IMR-90 (cell line): ENCODE results near the gene PXN. TPM values are rescaled to one million over a fixed set of nuclear protein-coding genes. Genes with fewer than 3 reads are reported as not detected.

Source experiments
- ATAC-seq: fragments of 200-7000 bp; cut with Tn5 transposase; 2 replicates; pipeline ENCODE4 v1.9.1; 2020; ENCODE audit warnings: low read depth, mild to moderate bottlenecking, moderate library complexity
- BruUV-seq: library from RNA; stranded (reverse); fragments of 400-500 nt; replicated peaks from 2 replicates; lab custom pipeline; 2021; lab: Mats Ljungman, UMichigan
- CTCF ChIA-PET: fragments of 300-600 bp; formaldehyde crosslinking; extraction: SDS; loops from one replicate; lab custom pipeline; 2021; ENCODE audit warnings: antibody characterized with exemption; lab: Yijun Ruan, JAX
- POLR2A ChIA-PET: fragments of 300-600 bp; sonication (Branson Sonifier 250); formaldehyde crosslinking; loops from one replicate; lab custom pipeline; 2022; ENCODE audit warnings: antibody characterized with exemption; ENCODE audit not compliant: unreplicated experiment; lab: Charles Lee
- DNase-seq: peaks from one replicate; pipeline ENCODE4 v3.0.0; 2013
- H2AFZ ChIP-seq: replicated peaks from 2 replicates; pipeline ENCODE3; 2013; ENCODE audit warnings: low read length, mild to moderate bottlenecking; ENCODE audit not compliant: poor library complexity
- H2AK5ac ChIP-seq: 2 replicates; pipeline ENCODE4 v1.6.1; 2013; ENCODE audit warnings: low read depth, low read length, inconsistent platforms
- H2AK9ac ChIP-seq: replicated peaks from 2 replicates; pipeline ENCODE3; 2013; ENCODE audit warnings: mild to moderate bottlenecking, low read depth, low read length, moderate library complexity; ENCODE audit not compliant: poor library complexity
- H2BK120ac ChIP-seq: 2 replicates; pipeline ENCODE4 v1.6.1; 2013; ENCODE audit warnings: low read depth, low read length, inconsistent platforms
- H2BK15ac ChIP-seq: 3 replicates; pipeline ENCODE4 v1.6.1; 2013; ENCODE audit warnings: low read depth, low read length, inconsistent platforms
- H2BK20ac ChIP-seq: 2 replicates; pipeline ENCODE4 v1.6.1; 2013; ENCODE audit warnings: low read depth, mild to moderate bottlenecking, inconsistent platforms, low read length, moderate library complexity
- H2BK5ac ChIP-seq: 2 replicates; pipeline ENCODE4 v1.6.1; 2013; ENCODE audit warnings: mild to moderate bottlenecking, low read depth, low read length, inconsistent platforms; ENCODE audit not compliant: poor library complexity, severe bottlenecking
- H3K14ac ChIP-seq: replicated peaks from 2 replicates; pipeline ENCODE4 v1.6.1; 2013; ENCODE audit warnings: low read depth, low read length, inconsistent platforms
- H3K18ac ChIP-seq: 2 replicates; pipeline ENCODE4 v1.6.1; 2013; ENCODE audit warnings: low read depth, low read length, control low read depth
- H3K23ac ChIP-seq: 2 replicates; pipeline ENCODE4 v1.6.1; 2013; ENCODE audit warnings: low read depth, low read length, inconsistent platforms
- H3K27ac ChIP-seq: 2 replicates; pipeline ENCODE4 v1.5.1; 2013; ENCODE audit warnings: mild to moderate bottlenecking, control low read depth, low read length; ENCODE audit not compliant: insufficient read depth
- H3K27me3 ChIP-seq: 2 replicates; pipeline ENCODE4 v1.6.1; 2013; ENCODE audit warnings: low read length; ENCODE audit not compliant: control insufficient read depth, insufficient read depth
- H3K36me3 ChIP-seq: 2 replicates; pipeline ENCODE4 v1.6.1; 2013; ENCODE audit warnings: low read length, mixed read lengths; ENCODE audit not compliant: control insufficient read depth, insufficient read depth
- H3K4ac ChIP-seq: 2 replicates; pipeline ENCODE4 v1.6.1; 2013; ENCODE audit warnings: low read depth, low read length, inconsistent platforms
- H3K4me1 ChIP-seq: 2 replicates; pipeline ENCODE4 v1.6.1; 2013; ENCODE audit warnings: low read length, mixed read lengths; ENCODE audit not compliant: control insufficient read depth, insufficient read depth
- H3K4me2 ChIP-seq: 2 replicates; pipeline ENCODE4 v1.6.1; 2013; ENCODE audit warnings: low read depth, mild to moderate bottlenecking, control low read depth, low read length, moderate library complexity
- H3K4me3 ChIP-seq: 2 replicates; pipeline ENCODE4 v1.5.1; 2013; ENCODE audit warnings: low read depth, mild to moderate bottlenecking, control low read depth, low read length, moderate library complexity; ENCODE audit not compliant: insufficient read depth
- H3K56ac ChIP-seq: 2 replicates; pipeline ENCODE4 v1.6.1; 2013; ENCODE audit warnings: low read length, inconsistent platforms; ENCODE audit not compliant: insufficient read depth; ENCODE audit errors: extremely low read depth
- H3K79me1 ChIP-seq, 2 experiments: 2 replicates each; pipeline ENCODE4 v1.6.1; 2013; ENCODE audit warnings: low read length in 2 of 2, inconsistent platforms in 1 of 2, low read depth in 1 of 2
- H3K9ac ChIP-seq: 2 replicates; pipeline ENCODE4 v1.6.1; 2013; ENCODE audit warnings: low read depth, low read length, control low read depth
- H3K9me1 ChIP-seq: 2 replicates; pipeline ENCODE4 v1.6.1; 2013; ENCODE audit warnings: low read length, inconsistent platforms; ENCODE audit not compliant: insufficient read depth
- H3K9me3 ChIP-seq: 2 replicates; pipeline ENCODE4 v1.6.1; 2013; ENCODE audit warnings: low read length; ENCODE audit not compliant: control insufficient read depth, insufficient read depth
- H4K20me1 ChIP-seq: 2 replicates; pipeline ENCODE4 v1.6.1; 2013; ENCODE audit warnings: low read length, inconsistent platforms; ENCODE audit not compliant: insufficient read depth
- H4K5ac ChIP-seq: 2 replicates; pipeline ENCODE4 v1.6.1; 2013; ENCODE audit warnings: mild to moderate bottlenecking, low read depth, low read length, control low read depth
- H4K8ac ChIP-seq, 2 experiments: 2 replicates each; pipeline ENCODE4 v1.6.1; 2013; ENCODE audit warnings: low read depth in 2 of 2, low read length in 2 of 2, control low read depth in 1 of 2, inconsistent platforms in 1 of 2
- H4K91ac ChIP-seq: 2 replicates; pipeline ENCODE4 v1.6.1; 2013; ENCODE audit warnings: low read depth, low read length, inconsistent platforms; ENCODE audit not compliant: insufficient read depth
- CEBPB ChIP-seq: IDR thresholded peaks from 2 replicates; pipeline ENCODE4 v1.6.1; 2012; ENCODE audit warnings: low read depth, low read length, improper control_type of control experiment
- ELK1 ChIP-seq: fragments of 150-350 bp; IDR thresholded peaks from 2 replicates; pipeline ENCODE4 v1.6.1; 2016; ENCODE audit warnings: low read depth, mild to moderate bottlenecking, low read length, moderate library complexity, borderline replicate concordance
- MXI1 ChIP-seq: IDR thresholded peaks from 2 replicates; pipeline ENCODE4 v1.6.1; 2012; ENCODE audit warnings: low read depth, mild to moderate bottlenecking, low read length, moderate library complexity, borderline replicate concordance
- NFE2L2 ChIP-seq: fragments of 150-350 bp; IDR thresholded peaks from 2 replicates; pipeline ENCODE4 v1.6.1; 2016; ENCODE audit warnings: low read depth, mild to moderate bottlenecking, low read length
- POLR2A ChIP-seq: IDR thresholded peaks from 2 replicates; pipeline ENCODE4 v1.6.1; 2012; ENCODE audit warnings: mild to moderate bottlenecking, low read depth, low read length
- RAD21 ChIP-seq: IDR thresholded peaks from 2 replicates; pipeline ENCODE4 v1.6.1; 2012; ENCODE audit warnings: low read length, improper control_type of control experiment
- WGBS, 2 experiments: methylation state at CpG; one replicate each; pipeline versions ENCODE4 v1.1.5 to v1.1.7; 2013; ENCODE audit warnings: missing lambda C conversion rate in 2 of 2; ENCODE audit not compliant: insufficient read length in 1 of 2; ENCODE audit errors: extremely low coverage in 2 of 2; 5-methylcytosine and 5-hydroxymethylcytosine counted together
- dilution Hi-C: fragments of 300-500 bp; cut with HindIII; formaldehyde crosslinking; loops from one replicate; pipeline ENCODE4 v1.14.3; 2018; ENCODE audit warnings: low sequenced_read_pairs; ENCODE audit not compliant: unreplicated experiment
- in situ Hi-C: fragments of 300-500 bp; cut with MboI; formaldehyde crosslinking; loops from 3 replicates; pipeline ENCODE4 v1.14.3; 2019; ENCODE audit warnings: low sequenced_read_pairs, inconsistent platforms, mixed read lengths
- intact Hi-C: fragments of 100-400 bp; cut with micrococcal nuclease; formaldehyde crosslinking; loops from 2 replicates; pipeline ENCODE4 v1.10.0; 2022
- polyA plus RNA-seq, 3 experiments: library from polyadenylated mRNA; depleted of rRNA; stranded (reverse); fragments of >200 nt; gene quantifications; 2 replicates each; pipeline ENCODE4 v1.2.3, GENCODE V29; 2012; ENCODE audit warnings: low replicate concordance in 1 of 3
- total RNA-seq: library from RNA; depleted of rRNA; stranded (reverse); fragments of >200 nt; gene quantifications from 2 replicates; pipeline ENCODE4 v1.2.3, GENCODE V29; 2012
- TF ChIP-seq, protein P1 (sequence below): fragments of 150-350 bp; IDR thresholded peaks from 2 replicates; pipeline ENCODE4 v1.6.1; 2017; ENCODE audit warnings: mild to moderate bottlenecking, antibody characterized with exemption, low read length, low read depth

The PXN gene
- total and polyA plus RNA-seq, 2 of the 4 experiments (the other 2 are of a cell fraction), result 46.6 to 134 TPM

DNA sequence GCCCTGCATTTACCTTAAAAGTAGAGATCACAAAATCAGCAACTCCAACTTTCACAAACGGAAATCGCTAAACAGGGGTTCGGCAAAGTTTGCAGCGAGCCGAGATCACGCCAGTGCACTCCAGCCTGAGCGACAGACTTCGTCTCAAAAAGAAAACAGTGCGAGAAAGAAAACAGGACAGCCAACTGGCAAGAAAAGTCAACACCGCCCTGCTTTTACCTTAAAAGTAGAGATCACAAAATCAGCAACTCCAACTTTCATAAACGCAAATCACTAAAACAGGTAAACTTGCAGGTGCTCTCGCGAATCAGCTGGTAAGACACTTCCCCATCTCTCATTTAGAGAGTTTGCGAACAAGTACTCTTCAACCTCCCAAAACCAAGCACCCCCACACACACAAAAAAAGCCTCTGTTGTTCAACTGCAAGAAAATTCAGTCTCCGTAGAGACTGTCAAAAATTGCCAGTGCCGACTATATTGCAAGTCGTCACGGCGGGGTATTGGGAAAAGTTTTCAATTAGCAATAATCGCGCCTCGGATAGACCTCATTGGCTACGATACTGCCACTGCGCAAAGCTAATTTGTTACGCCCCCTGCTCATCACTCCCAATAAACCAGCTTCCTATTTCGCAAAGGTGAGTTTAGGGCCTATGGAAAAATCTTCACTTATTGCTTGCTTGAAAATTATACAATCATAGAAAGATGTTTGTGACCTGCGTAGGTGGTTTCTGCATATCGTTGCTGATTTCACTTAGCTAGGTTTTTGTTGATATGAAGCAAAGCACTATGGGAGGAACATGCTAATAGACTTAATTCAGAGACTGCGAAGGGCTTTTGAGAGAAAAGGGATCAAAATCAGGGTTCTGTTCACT is 27.4 kb upstream of the PXN start, which contains the start of gene RNU4-1 (continued):
- TF ChIP-seq, protein P1, sequence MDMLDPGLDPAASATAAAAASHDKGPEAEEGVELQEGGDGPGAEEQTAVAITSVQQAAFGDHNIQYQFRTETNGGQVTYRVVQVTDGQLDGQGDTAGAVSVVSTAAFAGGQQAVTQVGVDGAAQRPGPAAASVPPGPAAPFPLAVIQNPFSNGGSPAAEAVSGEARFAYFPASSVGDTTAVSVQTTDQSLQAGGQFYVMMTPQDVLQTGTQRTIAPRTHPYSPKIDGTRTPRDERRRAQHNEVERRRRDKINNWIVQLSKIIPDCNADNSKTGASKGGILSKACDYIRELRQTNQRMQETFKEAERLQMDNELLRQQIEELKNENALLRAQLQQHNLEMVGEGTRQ, result no peak
- TF ChIP-seq CEBPB, result peak; percentile 52; the same call in 1 of the 2 replicates
- peak; percentile 100 for TF ChIP-seq POLR2A

DNA sequence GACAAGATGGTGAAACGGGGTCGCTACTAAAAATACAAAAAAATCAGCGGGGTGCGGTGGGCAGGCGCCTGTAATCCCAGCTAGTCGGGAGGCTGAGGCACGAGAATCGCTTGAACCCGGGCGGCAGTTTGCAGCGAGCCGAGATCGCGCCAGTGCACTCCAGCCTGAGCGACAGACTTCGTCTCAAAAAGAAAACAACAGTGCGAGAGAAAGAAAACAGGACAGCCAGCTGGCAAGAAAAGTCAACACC is 26.8 kb upstream of the PXN start:
- Histone ChIP-seq H2AFZ (peak overlapping the region; percentile 91), H3K27me3 (no peaks in the 10 kb centered on the region), H3K9ac (peak overlapping the region; percentile 98), H3K18ac (peak overlapping the region; percentile 10; the same call in 1 of the 2 replicates), H2BK20ac (no peak overlapping the region; the same call in 1 of the 2 replicates), H4K8ac (peak overlapping the region in 1 of 2 experiments; percentile 20; a peak in 1 of 4 replicates), H2BK5ac (peak overlapping the region; percentile 100), H3K4me3 (peak overlapping the region; percentile 56), H2AK9ac (no peak overlapping the region), H3K56ac (peak overlapping the region; percentile 7; the same call in 1 of the 2 replicates), H2AK5ac (no peak overlapping the region), H4K20me1 (peaks cover 20% of the 10 kb centered on the region), H3K9me1 (peaks cover 4% of the 10 kb centered on the region; the same call in 1 of the 2 replicates), H2BK15ac (no peak overlapping the region), H3K4me1 (0 out of 2 replicates have a peak, but pooled peaks cover 5% of the 10 kb centered on the region), H3K27ac (peak overlapping the region; percentile 93), H4K91ac (no peak overlapping the region), H4K5ac (no peak overlapping the region; the same call in 1 of the 2 replicates), H3K4me2 (peak overlapping the region; percentile 84), H3K4ac (peak overlapping the region; percentile 61), H3K23ac (peak overlapping the region; percentile 77), H3K36me3 (no peaks in the 10 kb centered on the region), H3K79me1 (no peaks in the 10 kb centered on the region), H3K9me3 (no peaks in the 10 kb centered on the region), H2BK120ac (no peak overlapping the region), H3K14ac (peak overlapping the region; percentile 54)
- no peak for DNase-seq
- peak; percentile 2 for ATAC-seq
- ChIA-PET POLR2A (interaction anchor here (0.5 to 3.2 kb wide), 11 partner anchors 10 to 293 kb away, joined by 3 to 45 read pairs (median 4); partner anchors contain the start of genes PXN, RPLP0 and SIRT4), CTCF (interaction anchor here (1.6 kb wide), 1 partner anchor 10 kb away, joined by 11 read pairs; the partner anchor contains the start of gene SIRT4)
- dilution Hi-C loops, result no loop called here
- in situ Hi-C loops, result no loop called here
- WGBS, 2 experiments, result 0% methylated on average over 12 of the region's 17 CpGs; no CpG with 5 or more reads in 1 of the 2 experiments
- BruUV-seq, result no TSS peak
- intact Hi-C loops, result no loop called here
- no peak for TF ChIP-seq NFE2L2
- TF ChIP-seq RAD21, result no peak
- no peak for TF ChIP-seq ELK1
- TF ChIP-seq, protein P1, result no peak
- 0 out of 2 replicates have a peak, but pooled peaks have one; percentile 6 for TF ChIP-seq MXI1
